Right lobe of liver (tissue), 4 donors: Measurements from ENCODE around the gene FAM222B.

Source experiments
- CTCF ChIP-seq, 4 donors: fragments of 200-600 bp in 3 of 4; fragments of 450-650 bp in 1 of 4; IDR thresholded peaks; one replicate each; pipeline versions ENCODE4 v1.5.1 to v1.8.0; 2016 to 2022; ENCODE audit warnings: antibody characterized with exemption in 4 of 4, mild to moderate bottlenecking in 2 of 4
- POLR2A ChIP-seq: fragments of 450-650 bp; IDR thresholded peaks from one replicate; pipeline ENCODE4 v1.6.1; 2017; ENCODE audit warnings: antibody characterized with exemption, mild to moderate bottlenecking
- donor health status: DM: no; HTN: no; CAD: no.
- donor health status: DM: no; HTN: no; CAD: no.
- donor health status: DM: no; HTN: yes; CAD: no.

GRCh38 chr17:28726226-28726626 is 116.4 kb downstream of the FAM222B start, which contains the start of gene TLCD1:
- no peak for TF ChIP-seq CTCF (IDR thresholded peaks at IDR 0.05)
- peak; percentile 0 for TF ChIP-seq POLR2A
